KOPT-K1 (cell line): ENCODE measurements around the gene SLC7A14.

Experiments
- H3K27ac ChIP-seq: fragments of 200-600 bp; sonication (generic); 2 replicates; pipeline ENCODE4 v1.5.1; 2016; ENCODE audit warnings: antibody characterized with exemption, mild to moderate bottlenecking, low read depth, low read length; ENCODE audit not compliant: poor library complexity, severe bottlenecking
- H3K36me3 ChIP-seq: fragments of 200-600 bp; sonication (generic); 2 replicates; pipeline ENCODE4 v1.5.1; 2017; ENCODE audit warnings: antibody characterized with exemption, mild to moderate bottlenecking, low read length, moderate library complexity; ENCODE audit not compliant: insufficient read depth
- H3K9me3 ChIP-seq: fragments of 200-600 bp; sonication (generic); 2 replicates; pipeline ENCODE4 v1.5.1; 2017; ENCODE audit warnings: antibody characterized with exemption, low read length, mild to moderate bottlenecking; ENCODE audit not compliant: insufficient read depth, poor library complexity, severe bottlenecking

Gene SLC7A14

DNA sequence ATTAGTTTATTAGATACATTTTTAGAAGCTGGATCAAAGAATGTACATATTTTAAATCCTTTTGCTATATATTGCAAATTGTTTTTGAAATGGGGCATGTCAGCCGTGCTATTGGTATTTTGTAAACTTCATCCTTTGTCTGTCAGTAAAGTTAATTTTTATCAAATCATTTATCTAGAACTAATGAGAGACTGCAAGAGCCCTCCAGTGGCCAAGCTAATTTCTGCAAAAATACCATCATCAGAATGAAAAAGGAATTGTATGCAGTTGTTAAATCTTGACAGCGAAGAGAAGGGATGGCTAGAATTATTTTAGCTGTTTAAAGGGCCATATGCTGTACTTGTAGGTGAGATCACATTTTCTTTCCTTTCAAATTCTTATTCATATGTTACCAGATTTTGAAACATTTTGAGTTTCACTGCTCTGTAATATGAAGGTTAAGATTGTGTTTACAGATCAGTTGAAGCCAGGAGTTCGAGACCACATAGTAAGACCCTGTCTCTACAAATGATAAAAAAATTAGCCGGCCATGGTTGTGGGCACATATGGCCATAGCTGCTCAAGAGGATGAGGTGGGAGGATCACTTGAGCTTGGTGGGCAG, 175.3 kb downstream of the SLC7A14 start:
- no peaks in the 10 kb centered on the region for H3K9me3 ChIP-seq
- no peak overlapping the region for H3K27ac ChIP-seq
- no peaks in the 10 kb centered on the region for H3K36me3 ChIP-seq
